Middle frontal gyrus (tissue), 1 donor: ENCODE measurements around the gene PDXDC1.
"Not testable (repeated sequence)": the region's sequence is repeated elsewhere in the genome, so short reads cannot be mapped to it uniquely, and the experiment has no call there.

ENCODE experiments used
- DNase-seq: peaks from one replicate; pipeline ENCODE4 v3.0.0-alpha.2; 2015; ENCODE audit warnings: low spot score; ENCODE audit errors: extremely low spot score

The PDXDC1 gene

DNA sequence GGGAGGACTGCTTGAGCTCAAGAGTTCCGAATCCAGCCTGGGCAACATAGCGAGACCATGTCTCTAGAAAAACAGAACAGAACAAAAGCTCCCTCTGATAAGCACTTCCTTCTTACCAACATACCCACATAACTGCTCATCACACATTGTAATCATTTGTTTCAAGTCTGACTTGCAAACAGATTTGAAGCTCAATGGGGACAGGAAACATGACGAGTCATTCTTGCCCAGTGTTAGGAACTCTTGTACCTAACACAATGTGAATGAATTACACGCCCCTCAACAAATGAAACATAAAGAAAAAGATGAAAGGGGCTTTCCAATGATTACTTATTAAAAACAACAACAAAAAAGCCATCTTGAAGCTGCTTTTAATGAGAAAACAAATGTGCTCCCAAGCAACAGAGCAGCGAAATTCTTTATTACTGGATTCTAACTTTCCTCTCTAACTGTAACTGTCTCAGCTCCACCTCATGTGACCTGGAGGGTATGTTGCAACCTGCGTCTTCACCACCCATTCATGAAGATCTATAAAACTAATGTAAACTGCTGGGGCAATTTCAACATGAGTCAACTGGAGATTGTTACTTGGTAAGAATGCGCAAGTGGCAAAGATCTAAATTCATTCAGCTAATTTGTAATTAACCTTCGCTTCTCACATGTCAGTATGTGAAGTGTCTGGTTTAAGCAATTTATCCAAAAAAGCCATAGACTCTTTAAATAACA lies 87.4 kb downstream of the PDXDC1 start:
- DNase-seq = not testable (repeated sequence)

DNA sequence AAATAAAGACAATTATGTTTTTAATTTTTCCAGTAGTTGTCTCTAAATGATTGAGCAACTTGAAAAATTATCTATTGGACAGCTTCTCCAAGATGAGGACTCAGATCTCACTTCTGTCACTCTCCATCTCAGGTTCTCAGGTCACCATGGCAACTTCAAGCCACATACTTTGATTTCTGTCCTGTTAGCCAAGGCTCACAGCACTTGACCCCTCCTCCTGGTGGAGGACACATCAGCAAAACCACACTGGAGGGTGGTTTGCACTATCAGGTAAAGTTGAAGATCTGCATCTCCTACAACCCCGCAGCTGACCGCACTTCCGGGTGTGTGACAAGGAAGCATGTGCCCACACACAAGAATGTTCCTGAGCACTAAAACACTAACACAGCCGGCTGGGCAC lies 91.1 kb downstream of the PDXDC1 start:
- DNase-seq = not testable (repeated sequence)

DNA sequence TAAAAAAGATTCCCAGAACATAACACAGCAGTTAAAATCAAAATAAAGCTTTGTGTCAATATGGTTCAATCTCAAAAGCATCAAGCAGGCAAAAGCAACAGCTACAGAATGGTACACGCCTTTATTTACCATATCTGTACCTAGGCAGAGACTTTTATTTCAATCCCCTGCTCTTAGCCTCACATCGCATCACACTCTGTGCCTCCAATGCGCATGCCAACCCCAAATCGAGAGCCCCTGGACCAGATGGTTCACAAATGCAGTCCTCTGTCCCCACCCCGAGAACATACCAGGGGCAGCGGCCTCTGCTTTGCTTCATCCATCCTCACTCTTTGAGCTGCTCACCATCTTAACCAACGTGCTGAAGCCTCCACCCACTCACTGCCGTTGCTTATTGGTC lies 91.9 kb downstream of the PDXDC1 start:
- DNase-seq = not testable (repeated sequence)

DNA sequence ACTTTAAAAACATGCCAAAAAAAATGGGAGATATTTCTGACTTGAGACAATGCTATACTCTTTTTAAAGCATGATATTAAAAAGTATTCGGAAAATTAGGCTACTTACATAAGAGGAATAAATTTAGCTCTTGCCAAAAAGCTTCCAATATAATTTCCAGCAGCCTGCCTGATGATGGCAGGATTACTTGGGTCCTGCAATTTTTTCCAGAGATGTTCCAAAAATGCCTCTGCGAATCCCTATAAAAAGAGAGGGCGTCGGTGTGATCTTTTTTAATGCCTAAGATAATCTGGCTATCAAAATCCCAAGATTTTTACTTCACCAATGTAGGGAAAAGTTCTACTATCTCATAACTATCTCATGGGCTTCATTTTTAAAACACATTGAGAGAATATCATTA lies 96.2 kb downstream of the PDXDC1 start:
- DNase-seq = not testable (repeated sequence)

DNA sequence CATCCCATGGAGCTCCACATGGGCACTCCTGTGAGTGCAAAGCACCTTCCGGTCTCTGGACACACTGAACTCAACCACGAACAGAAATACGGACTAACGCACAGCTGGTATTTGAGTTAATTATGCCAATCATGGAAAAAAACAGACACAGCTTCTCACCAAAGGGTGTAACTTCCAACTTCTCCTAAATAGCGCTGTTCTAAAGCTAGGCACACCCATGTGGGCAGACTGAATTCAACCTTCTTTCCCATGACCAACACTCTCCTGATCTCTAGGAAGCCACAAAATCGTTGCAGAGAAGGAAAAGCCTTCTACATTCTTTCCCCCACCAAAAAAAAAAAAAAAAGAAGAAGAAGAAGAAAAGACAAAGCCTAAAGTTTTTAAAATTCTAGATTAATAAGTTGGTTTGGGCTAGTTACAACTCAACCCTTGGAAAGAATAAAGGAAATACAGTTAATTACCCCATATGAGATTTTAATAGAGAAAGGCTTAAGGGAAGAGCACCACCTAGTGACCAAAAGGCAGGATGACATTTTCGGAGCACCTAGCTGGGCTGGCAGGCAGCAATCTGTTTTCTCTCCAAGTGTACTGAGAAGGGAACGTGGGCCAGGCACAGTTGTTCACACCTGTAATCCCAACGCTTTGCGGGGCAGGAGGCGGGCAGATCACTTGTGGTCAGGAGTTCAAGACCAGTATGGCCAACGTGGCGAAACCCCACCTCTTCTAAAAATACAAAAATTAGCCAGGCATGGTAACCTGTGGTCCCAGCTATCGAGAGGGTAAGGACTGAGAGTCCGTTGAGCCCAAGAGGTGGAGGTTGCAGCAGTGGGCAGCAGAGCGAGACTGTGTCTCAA lies 97.3 kb downstream of the PDXDC1 start:
- not testable (repeated sequence) for DNase-seq

DNA sequence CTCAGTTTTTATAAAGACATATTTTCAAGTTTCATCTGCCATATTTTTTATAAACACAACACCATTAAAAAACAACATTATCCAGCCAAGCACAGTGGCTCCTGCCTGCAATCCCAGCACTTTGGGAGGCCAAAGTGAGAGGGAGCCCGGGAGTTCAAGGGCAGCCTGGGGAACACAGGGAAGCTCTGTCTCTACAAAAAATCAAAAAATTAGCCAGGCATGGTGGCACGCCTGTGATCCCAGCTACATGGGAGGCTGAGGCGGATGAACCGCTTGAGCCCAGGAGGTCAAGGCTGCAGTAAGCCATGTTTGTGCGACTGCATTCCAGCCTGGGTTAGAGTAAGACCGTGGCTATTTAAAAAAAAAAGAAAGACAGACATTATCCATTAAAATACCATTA lies 98.3 kb downstream of the PDXDC1 start:
- no peak for DNase-seq

DNA sequence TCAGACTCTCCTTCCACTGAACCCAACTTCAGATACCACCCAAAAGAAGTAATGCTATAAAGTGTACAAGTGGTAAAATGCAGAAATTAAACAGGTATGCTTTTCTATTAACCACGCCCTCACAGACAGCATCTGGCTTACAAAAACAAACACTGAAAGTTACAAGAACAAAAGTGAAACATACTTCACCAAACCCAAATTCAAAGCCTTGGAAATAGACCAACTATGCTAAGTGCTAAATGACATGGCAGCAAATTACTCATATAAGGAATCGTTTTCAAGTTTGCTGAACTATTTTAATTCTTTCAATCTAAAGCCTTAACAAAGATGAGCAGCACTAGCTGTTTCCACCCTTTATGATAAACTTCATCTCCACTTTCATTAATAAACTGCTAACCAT lies 101.3 kb downstream of the PDXDC1 start:
- not testable (repeated sequence) for DNase-seq

DNA sequence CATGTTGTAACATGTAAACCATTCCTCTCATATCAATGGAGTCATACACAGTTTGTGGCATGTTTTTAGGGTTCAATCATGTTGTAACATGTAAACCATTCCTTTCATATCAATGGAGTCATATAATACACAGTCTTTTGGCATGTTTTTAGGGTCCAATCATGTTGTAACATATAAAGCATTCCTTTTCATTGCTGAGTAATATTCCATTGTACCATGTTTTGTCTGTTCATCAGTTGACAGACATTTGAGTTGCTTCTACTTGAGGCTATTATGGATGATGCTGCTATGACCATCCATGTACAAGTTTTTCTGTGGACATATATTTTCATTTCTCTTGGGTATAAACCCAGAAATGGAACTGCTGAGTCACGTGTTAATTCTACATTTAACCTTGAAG lies 106.1 kb downstream of the PDXDC1 start:
- not testable (repeated sequence) for DNase-seq

DNA sequence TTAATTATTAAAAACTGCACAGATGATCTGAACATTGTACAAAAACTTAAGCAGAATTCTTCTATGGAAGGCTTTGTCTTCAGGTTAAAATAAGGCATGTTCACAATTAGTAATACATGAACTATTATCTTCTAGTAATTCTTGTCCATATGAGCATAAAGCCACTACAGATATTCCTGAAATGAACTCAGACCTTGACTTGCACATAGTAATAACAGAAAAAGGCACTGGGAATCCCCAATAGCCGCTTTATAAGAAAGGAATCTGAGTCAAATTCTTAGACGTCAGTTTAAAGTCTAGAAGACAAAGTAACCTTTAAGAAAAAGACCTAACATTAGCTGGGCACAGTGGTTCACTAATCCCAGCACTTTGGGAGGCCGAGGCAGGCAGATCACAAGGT lies 108.0 kb downstream of the PDXDC1 start:
- not testable (repeated sequence) for DNase-seq

DNA sequence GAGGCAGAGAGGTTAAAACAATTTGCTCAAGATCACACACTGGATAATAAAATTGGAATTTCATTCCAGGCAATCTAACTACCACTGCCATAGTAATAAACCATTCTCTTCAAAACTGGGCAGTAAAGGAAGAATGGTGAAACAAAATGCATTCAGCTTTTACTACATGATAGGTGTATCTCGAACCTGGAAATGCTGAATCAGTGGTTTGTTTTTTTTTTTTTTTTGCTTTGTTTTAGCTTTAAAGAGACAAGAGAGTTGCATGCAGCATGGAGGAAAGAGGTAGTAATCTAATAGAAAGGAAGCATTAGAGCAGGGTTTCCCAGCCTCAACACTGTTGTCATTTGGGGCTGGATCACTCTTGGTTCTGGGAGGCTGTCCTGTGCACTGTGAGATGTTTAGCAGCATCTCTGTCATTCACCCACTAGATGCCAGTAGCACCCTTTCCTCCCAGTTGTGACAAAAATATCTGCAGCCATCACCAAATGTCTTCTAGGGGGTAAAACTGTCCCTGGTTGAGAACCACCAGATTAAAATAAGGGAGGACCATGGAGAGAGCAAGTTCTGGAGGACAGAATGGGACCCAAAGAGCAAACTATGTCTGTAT lies 115.9 kb downstream of the PDXDC1 start:
- DNase-seq = not testable (repeated sequence)

DNA sequence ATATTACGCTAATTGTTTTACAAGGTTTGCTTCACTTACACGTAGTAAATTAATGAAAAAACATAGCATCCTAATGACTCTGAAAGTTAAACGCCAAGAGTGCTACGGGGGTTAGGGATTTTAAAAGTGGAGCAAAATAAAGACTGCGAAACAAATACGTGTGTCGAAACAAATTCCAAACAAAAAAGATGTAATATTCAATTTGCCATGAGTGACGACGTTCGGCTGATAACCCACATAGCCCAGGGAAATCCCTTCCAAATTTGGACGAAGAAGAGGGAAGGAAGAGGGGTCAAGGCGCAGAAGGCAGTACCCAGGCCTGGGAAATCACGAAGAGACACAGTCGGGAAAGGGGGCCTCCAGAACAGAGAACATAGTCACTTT lies 118.7 kb downstream of the PDXDC1 start:
- not testable (repeated sequence) for DNase-seq

DNA sequence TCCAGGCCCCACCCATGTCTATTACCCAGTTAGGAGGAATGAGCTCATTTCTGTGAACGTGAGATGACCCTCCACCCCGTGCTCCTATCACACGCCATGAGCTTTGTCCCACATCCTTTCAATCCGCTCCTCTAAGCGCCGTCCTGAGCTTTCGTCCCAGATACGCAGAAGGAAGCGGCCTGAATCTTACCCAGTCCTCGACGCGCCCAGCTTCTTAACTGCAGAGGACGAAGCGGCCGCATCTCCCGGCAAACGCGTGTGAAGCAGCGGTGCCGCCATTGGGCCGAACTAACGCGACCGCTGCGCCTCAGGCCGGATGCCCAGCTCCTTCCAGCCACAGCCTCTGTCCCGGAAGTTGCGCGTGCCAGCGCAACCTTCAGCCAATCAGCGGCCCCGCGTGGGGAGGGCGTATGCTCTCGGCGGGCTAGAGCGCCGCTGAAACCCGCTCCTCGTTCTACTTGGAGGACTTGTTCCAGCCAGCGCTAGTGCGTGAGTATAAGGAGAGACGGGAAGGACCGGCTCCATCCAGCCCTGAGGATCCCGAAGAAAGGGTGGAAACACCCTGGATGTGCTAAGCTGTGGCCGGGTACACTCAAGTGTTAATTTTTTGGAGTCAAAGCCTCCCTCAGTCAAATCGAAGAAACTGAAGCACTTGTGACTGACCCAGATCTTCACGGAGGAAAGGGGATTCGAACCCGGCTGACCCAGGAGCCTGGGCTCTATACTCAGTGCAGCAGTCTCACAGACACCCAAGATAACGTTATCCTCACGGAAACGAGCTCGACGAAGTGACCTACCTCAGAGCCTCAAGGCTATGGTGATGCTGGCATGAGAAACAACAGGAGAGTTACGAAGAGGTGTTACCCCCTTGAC lies 119.4 kb downstream of the PDXDC1 start, which contains the start of gene RRN3:
Gene RRN3, minus strand, starts transcription at position 318 of the 873 bp plus-strand sequence. Its CDS starts 39 bp downstream, at position 279.
- DNase-seq = peak; percentile 93

DNA sequence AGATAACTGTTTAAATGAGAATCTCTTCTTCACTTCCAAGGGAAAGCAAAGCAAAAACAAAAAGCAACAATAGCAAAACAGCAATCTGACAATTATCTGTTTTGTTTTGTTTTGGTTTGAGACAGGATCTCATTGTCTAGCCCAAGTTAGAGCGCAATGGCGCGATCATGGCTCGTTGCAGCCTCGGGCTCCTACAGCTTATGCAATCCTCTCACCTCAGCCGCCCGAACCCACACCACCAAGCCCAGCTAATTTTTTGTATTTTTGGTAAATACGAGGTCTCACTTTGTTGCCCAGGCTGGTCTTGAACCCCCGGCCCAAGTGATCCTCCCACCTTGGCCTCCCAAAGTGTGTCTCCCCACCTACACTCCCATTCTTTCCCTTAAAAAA lies 121.8 kb downstream of the PDXDC1 start:
- DNase-seq = not testable (repeated sequence)

DNA sequence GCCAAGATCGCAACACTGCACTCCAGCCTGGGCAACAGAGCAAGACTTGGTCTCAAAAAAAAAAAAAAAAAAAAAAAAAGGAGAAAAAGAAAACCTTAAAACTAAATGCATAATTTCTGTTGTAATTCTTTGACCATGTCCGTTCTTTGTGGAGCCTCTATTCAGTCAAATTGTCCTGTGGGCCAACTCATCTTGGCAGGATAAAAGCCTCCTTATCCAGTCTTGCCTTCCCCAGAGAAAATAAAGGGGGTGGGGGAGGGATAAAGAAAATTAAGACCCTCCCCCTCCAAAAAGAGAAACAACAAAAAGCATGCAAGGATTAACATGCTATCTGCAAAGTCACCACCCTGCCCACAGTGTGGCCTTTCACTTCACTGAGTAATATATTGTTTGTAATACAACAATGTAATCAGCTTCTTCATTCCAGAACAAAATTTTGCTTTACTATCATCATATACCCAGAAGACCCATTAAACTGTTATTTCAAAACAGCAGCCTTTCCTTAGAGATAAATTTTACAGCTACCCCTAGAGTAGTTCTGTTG lies 124.6 kb downstream of the PDXDC1 start:
- DNase-seq = not testable (repeated sequence)

DNA sequence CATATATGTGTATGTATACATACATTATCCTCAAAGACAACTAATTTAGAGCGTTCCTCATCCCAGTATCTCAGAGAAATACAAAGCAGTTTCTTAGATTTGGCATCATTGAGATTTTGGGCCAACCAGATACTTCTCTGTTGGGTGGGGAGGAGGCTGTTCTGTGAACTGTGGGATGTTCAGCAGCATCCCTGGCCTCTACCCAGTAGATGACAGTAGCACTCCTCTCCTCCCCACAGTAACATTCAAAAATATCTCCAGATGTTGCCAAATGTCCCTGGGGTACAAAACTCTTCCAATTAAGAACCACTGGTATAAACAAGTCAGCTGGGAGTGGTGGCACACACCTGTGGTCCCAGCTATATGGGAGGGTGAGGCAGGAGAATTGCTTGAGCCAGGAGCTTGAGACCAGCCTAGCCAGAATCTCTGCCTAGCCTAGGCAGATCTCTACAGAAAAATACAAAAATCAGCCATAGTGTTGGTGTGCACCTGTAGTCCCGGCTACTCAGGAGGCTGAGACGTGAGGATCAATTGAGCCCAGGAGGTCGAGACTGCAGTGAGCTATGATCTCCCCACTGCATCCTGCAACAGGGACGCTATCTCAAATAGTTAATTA lies 125.7 kb downstream of the PDXDC1 start:
- not testable (repeated sequence) for DNase-seq

DNA sequence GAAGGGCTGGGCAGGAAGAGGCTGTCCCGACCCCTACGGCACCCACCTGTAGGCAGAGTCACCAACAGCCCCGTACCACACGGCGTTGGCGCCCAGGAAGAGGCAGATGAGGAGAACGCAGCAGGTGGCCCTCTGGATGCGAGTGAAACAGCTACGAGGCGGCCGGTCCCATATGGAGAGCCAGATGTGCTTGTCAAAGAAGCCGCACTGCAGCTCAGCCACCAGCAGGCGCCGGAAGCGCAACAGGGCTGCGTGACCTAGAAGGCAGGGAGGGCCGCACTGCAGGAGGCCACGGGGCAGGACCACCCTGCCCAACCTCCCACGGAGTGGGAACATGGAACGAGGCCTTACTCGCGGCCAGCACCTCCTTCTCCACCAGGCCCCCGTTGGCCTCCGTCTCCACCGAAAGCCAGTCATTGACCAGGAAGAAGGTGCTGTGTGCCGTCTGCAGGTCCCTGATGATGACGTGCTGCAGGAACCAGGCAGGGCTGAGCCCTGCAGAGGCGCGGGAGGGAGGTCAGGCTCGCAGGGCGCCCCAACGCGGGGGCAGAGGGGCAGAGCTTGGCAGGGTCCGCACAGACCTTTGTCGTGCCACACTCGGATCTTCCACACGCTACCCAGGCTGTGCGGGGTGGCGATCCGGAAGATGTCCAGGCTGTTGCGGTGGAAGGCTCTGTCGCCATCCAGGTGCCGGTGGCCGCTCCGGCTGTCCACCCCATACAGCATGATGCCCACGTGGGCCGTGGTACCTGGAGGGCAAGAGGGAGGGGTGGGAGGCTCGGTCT lies 153.0 kb downstream of the PDXDC1 start:
- not testable (repeated sequence) for DNase-seq

DNA sequence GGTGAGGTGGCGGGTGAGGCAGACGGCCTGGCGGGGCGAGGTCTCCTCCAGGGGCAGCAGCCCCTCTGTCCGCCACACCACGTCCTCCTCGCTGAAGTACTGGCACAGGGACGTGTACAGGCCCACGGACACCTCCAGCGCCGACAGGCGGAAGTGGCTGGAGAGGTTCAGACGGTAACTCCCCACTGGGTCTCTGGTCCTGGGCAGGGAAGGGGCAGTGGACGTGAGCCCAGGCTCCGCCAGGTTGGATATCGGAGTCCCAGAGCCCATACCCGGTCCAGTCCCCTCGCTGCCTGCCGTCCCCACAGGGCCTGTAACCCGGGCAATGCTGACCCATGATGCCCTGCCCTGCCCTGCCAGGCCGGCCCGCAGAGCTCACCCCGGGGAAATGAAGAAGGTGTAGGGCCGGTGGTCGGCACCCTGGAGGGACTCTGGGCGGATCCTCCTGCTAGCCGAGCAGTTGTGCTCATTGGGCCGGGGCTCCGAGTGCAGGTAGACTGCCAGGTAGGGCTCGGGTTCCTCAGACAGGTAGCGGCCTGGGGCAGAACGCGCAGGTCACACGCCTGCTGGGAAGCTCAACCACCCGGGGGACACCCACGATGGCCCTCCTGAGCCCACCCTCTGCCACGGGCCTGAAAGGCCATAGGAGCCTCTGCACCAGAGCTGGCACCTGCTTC lies 155.6 kb downstream of the PDXDC1 start:
- DNase-seq = not testable (repeated sequence)

DNA sequence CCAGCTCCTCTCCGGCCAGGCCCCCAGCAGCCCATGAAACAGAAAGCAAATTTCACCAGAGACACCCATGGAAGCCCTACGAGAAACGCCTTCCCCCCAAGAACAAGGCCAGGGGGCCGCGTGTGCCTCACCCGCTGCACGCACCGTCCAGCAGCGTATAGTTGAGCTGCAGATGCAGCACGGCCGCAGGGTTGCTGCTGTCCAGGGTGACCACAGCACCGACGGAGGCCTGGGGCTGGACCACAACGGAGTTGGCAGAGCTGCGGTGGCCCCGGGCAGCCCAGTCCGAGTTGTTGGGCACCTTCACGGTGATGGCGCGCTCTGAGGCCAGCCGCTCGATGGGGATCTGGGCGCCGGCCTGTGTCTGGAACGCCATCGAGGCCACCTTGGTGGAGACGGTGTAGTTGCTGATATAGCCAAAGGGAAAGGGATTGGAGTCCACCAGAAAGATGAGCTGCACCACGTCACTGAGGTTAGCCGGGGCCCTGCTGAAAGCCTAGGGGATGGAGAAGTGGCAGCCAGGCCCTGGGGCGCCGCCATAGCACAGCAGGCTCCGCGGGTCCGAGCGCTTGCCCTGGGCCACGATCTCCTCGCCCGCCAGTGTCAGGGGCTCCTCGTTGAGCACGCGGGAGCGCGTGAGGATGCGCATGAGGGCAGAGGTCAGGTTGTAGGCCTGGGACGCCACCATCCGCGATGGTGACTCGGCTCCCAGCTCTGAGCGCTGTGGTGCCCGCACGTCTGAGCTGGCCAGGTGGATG lies 156.3 kb downstream of the PDXDC1 start:
- not testable (repeated sequence) for DNase-seq
